Activated CD8-positive, alpha-beta memory T cell treated with anti-CD3 and anti-CD28 coated beads for 4 hours (primary cell): ENCODE results near the gene ZNF793.

Experiments
- DNase-seq, 2 donors: peaks; one replicate each; pipeline ENCODE4 v3.0.0-alpha.2; 2020; ENCODE audit warnings: low read depth in 2 of 2

Gene ZNF793

GRCh38 chr19:37565370-37565669, 58.6 kb downstream of the ZNF793 start:
- DNase-seq = no peak

DNA sequence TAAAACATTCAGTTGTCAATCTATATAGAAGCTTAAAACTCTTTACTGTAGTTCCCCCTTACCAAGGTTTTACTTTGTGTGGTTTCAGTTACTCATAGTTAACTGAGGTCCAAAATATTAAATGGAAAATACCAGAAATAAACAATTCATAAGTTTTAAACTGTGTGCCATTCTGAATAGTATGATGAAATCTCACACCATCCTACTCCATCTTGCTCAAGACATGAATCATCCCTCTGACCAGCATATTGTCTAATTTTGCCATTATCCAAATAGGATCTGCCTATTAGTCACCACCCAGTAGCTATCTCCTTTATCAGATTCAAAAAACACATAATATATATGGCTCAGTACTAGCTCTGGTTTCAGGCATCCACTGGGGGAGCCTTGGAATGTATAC, 65.5 kb downstream of the ZNF793 start:
- no peak for DNase-seq

- DNase-seq = no peak
These were observed 76.6 kb downstream of the ZNF793 start for GRCh38 chr19:37583340-37583739.
